ENCODE data around the gene FHIT. TPM values are rescaled to one million over a fixed set of nuclear protein-coding genes. Genes with fewer than 3 reads are reported as not detected.

Gene FHIT
- total and polyA plus RNA-seq, 10 of the 15 experiments (the other 5 are each of a cell fraction or from before 2014, with no cell fraction given), result 4.2 to 14.9 (median 9.4) TPM

DNA sequence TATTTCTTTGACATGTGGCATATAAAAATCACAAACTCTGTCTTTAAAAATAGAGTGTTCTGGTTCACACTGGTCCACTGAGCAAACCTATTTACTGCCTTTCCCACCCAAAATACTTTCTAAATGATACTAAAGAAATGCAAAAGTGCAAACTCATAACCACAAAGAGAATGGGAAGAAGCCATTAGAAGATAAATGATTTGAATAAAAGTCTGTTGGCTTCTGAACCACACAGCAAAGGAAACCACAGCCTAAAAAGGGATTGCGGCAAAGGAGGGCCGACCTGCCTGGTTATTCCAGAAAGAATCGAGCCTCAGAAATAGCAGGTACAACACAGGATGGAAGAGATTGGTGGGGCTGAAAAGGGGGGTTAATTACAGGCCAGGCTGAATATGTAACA lies 599.5 kb downstream of the FHIT start:
- in situ Hi-C loops (cut with MboI), result no loop called here
- ChIA-PET RAD21 (ENCODE audit: unreplicated experiment) (no interaction called here), POLR2A (no interaction called here), CTCF (no interaction called here), SMC1A (ENCODE audit: uncharacterized antibody, unreplicated experiment) (interaction anchor here (0.7 to 0.9 kb wide), 2 partner anchors 45 to 95 kb away, joined by 3 to 4 read pairs; no protein-coding TSS in a partner anchor)
- no peaks in the 10 kb centered on the region for H3K27me3 ChIP-seq (replicated peaks in 1 of 2; ENCODE audit: control insufficient read depth in 2 of 2, insufficient read depth in 2 of 2, low read length in 1 of 2)
- no peaks in the 10 kb centered on the region for H3K79me2 ChIP-seq (ENCODE audit: control insufficient read depth, insufficient read depth, low read length)
- FAIRE-seq (peak; percentile 52), ATAC-seq (peak; percentile 36), DNase-seq (ENCODE audit: low read depth, low spot score) (peak; percentile 8)
- intact Hi-C loops (cut with micrococcal nuclease; ENCODE audit: unreplicated experiment), result loop anchor here (5.0 to 10.0 kb wide), 2 partner anchors 94 to 603 kb away; partner anchors contain the start of gene FHIT
- H3K4me3 ChIP-seq, result no peak overlapping the region
- no peaks in the 10 kb centered on the region for H3K4me1 ChIP-seq (ENCODE audit: control insufficient read depth, insufficient read depth, low read length)
- no peak overlapping the region for H3K9ac ChIP-seq (ENCODE audit: control insufficient read depth, insufficient read depth, low read length)
- H4K20me1 ChIP-seq (ENCODE audit: control insufficient read depth, insufficient read depth), result no peaks in the 10 kb centered on the region
- H2AFZ ChIP-seq (ENCODE audit: control insufficient read depth, low read depth, low read length), result no peak overlapping the region
- no peak overlapping the region for H3K27ac ChIP-seq (ENCODE audit: control insufficient read depth, insufficient read depth)
- H3K4me2 ChIP-seq (ENCODE audit: control insufficient read depth, insufficient read depth), result no peak overlapping the region
- H3K9me3 ChIP-seq (replicated peaks; ENCODE audit: control insufficient read depth, insufficient read depth, low read length), result no peaks in the 10 kb centered on the region
- H3K36me3 ChIP-seq (ENCODE audit: control insufficient read depth in 2 of 2, insufficient read depth in 2 of 2, low read length in 1 of 2), result no peaks in the 10 kb centered on the region
- no TSS peak for BruUV-seq (replicated peaks)
- WGBS (ENCODE audit: insufficient coverage, insufficient replicate concordance, low lambda C conversion rate, missing lambda C conversion rate), result 0% methylated on average over 3 of the region's 3 CpGs
- TF ChIP-seq MEF2B (IDR thresholded peaks at IDR 0.05; ENCODE audit: partially characterized antibody, poor library complexity, severe bottlenecking) (peak; percentile 29), SIX5 (IDR thresholded peaks at IDR 0.05; ENCODE audit: low read depth, low read length, severe bottlenecking) (no peak), MTA2 (IDR thresholded peaks at IDR 0.05; ENCODE audit: low read depth) (peak; percentile 15; the same call in 1 of the 2 replicates), IRF4 (IDR thresholded peaks at IDR 0.05; ENCODE audit: low read depth, low read length) (no peak), CBX3 (IDR thresholded peaks at IDR 0.05; ENCODE audit: borderline replicate concordance, low read depth) (no peak), POLR2AphosphoS2 (IDR thresholded peaks at IDR 0.05; ENCODE audit: low read depth, low read length) (no peak), NR2C2 (IDR thresholded peaks at IDR 0.05; ENCODE audit: borderline replicate concordance, control insufficient read depth, insufficient read length, low read depth) (no peak), ASH2L (IDR thresholded peaks at IDR 0.05; ENCODE audit: borderline replicate concordance, low read depth) (no peak), FOXM1 (IDR thresholded peaks at IDR 0.05; ENCODE audit: low read depth, low read length) (no peak), IKZF2 (IDR thresholded peaks at IDR 0.05) (peak; percentile 17 to 22; a peak in 2 of 4 replicates), PML (IDR thresholded peaks at IDR 0.05; ENCODE audit: low read length) (no peak), NFYB (IDR thresholded peaks at IDR 0.05; ENCODE audit: insufficient read depth, low read depth, low read length) (no peak), WRNIP1 (IDR thresholded peaks at IDR 0.05; ENCODE audit: borderline replicate concordance, low read depth, low read length) (no peak), PAX5 (IDR thresholded peaks at IDR 0.05; ENCODE audit: borderline replicate concordance, low read depth, low read length) (no peak)
- TF ChIP-seq, protein P1, sequence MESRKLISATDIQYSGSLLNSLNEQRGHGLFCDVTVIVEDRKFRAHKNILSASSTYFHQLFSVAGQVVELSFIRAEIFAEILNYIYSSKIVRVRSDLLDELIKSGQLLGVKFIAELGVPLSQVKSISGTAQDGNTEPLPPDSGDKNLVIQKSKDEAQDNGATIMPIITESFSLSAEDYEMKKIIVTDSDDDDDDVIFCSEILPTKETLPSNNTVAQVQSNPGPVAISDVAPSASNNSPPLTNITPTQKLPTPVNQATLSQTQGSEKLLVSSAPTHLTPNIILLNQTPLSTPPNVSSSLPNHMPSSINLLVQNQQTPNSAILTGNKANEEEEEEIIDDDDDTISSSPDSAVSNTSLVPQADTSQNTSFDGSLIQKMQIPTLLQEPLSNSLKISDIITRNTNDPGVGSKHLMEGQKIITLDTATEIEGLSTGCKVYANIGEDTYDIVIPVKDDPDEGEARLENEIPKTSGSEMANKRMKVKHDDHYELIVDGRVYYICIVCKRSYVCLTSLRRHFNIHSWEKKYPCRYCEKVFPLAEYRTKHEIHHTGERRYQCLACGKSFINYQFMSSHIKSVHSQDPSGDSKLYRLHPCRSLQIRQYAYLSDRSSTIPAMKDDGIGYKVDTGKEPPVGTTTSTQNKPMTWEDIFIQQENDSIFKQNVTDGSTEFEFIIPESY (IDR thresholded peaks at IDR 0.05), result no peak
- TF ChIP-seq, protein P2, sequence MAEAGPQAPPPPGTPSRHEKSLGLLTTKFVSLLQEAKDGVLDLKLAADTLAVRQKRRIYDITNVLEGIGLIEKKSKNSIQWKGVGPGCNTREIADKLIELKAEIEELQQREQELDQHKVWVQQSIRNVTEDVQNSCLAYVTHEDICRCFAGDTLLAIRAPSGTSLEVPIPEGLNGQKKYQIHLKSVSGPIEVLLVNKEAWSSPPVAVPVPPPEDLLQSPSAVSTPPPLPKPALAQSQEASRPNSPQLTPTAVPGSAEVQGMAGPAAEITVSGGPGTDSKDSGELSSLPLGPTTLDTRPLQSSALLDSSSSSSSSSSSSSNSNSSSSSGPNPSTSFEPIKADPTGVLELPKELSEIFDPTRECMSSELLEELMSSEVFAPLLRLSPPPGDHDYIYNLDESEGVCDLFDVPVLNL (IDR thresholded peaks at IDR 0.05; ENCODE audit: low read depth, low read length), result no peak
- TF ChIP-seq, protein P3, sequence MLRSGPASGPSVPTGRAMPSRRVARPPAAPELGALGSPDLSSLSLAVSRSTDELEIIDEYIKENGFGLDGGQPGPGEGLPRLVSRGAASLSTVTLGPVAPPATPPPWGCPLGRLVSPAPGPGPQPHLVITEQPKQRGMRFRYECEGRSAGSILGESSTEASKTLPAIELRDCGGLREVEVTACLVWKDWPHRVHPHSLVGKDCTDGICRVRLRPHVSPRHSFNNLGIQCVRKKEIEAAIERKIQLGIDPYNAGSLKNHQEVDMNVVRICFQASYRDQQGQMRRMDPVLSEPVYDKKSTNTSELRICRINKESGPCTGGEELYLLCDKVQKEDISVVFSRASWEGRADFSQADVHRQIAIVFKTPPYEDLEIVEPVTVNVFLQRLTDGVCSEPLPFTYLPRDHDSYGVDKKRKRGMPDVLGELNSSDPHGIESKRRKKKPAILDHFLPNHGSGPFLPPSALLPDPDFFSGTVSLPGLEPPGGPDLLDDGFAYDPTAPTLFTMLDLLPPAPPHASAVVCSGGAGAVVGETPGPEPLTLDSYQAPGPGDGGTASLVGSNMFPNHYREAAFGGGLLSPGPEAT (IDR thresholded peaks at IDR 0.05; ENCODE audit: low read depth), result no peak
- TF ChIP-seq, protein P4, sequence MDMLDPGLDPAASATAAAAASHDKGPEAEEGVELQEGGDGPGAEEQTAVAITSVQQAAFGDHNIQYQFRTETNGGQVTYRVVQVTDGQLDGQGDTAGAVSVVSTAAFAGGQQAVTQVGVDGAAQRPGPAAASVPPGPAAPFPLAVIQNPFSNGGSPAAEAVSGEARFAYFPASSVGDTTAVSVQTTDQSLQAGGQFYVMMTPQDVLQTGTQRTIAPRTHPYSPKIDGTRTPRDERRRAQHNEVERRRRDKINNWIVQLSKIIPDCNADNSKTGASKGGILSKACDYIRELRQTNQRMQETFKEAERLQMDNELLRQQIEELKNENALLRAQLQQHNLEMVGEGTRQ (IDR thresholded peaks at IDR 0.05; ENCODE audit: borderline replicate concordance, low read depth, low read length), result no peak
